CD14-positive monocyte (primary cell): ENCODE results near the gene MADCAM1. TPM values are rescaled to one million over a fixed set of nuclear protein-coding genes. Genes with fewer than 3 reads are reported as not detected.

Experiments used
- DNase-seq, 3 donors: peaks; one replicate each; pipeline ENCODE4 v3.0.0-alpha.2; 2011 to 2022
- H2AFZ ChIP-seq: 2 replicates; pipeline ENCODE4 v1.6.0; 2012; ENCODE audit warnings: mild to moderate bottlenecking, low read depth, low read length, inconsistent platforms; ENCODE audit not compliant: insufficient read depth, poor library complexity, severe bottlenecking
- H3K27ac ChIP-seq, 2 donors: 1 replicate in 1 of 2; 2 replicates in 1 of 2; pipeline ENCODE4 v1.5.1; 2012 to 2013; ENCODE audit warnings: low read length in 2 of 2, control low read depth in 1 of 2, inconsistent platforms in 1 of 2, low read depth in 1 of 2, mild to moderate bottlenecking in 1 of 2
- H3K27me3 ChIP-seq, 2 donors: one replicate each; pipeline versions ENCODE4 v1.6.0 to v1.6.1; 2011 to 2013; ENCODE audit warnings: low read length in 2 of 2; ENCODE audit not compliant: control insufficient read depth in 2 of 2, insufficient read depth in 2 of 2
- H3K36me3 ChIP-seq, 2 donors: replicated peaks in 1 of 2; 1 replicate in 1 of 2; 2 replicates in 1 of 2; pipeline versions ENCODE4 v1.5.1 to v1.6.1; 2012 to 2013; ENCODE audit warnings: low read length in 2 of 2, control low read depth in 1 of 2, inconsistent platforms in 1 of 2, mild to moderate bottlenecking in 1 of 2; ENCODE audit not compliant: insufficient read depth in 2 of 2, control insufficient read depth in 1 of 2
- H3K4me1 ChIP-seq, 2 donors: 1 replicate in 1 of 2; 2 replicates in 1 of 2; pipeline versions ENCODE4 v1.5.1 to v1.6.1; 2012 to 2013; ENCODE audit warnings: low read length in 2 of 2, control low read depth in 1 of 2, inconsistent platforms in 1 of 2, mild to moderate bottlenecking in 1 of 2, moderate library complexity in 1 of 2; ENCODE audit not compliant: insufficient read depth in 2 of 2, control insufficient read depth in 1 of 2
- H3K4me2 ChIP-seq: replicated peaks from 2 replicates; pipeline ENCODE3; 2012; ENCODE audit warnings: low read length, moderate library complexity, mild to moderate bottlenecking; ENCODE audit not compliant: poor library complexity, severe bottlenecking; ENCODE audit errors: extremely low read depth
- H3K4me3 ChIP-seq, 3 experiments: fragments of 200-600 bp in 1 of 3; sonication (generic) in 1 of 3; replicated peaks in 1 of 3; 1 replicate in 2 of 3; 2 replicates in 1 of 3; pipeline ENCODE4 v1.5.1; 2011 to 2013; ENCODE audit warnings: low read length in 3 of 3, mild to moderate bottlenecking in 3 of 3, control low read depth in 2 of 3, low read depth in 2 of 3, inconsistent platforms in 1 of 3, moderate library complexity in 1 of 3
- H3K79me2 ChIP-seq: 2 replicates; pipeline ENCODE4 v1.6.0; 2012; ENCODE audit warnings: mild to moderate bottlenecking, control low read depth, inconsistent platforms, low read length, moderate library complexity; ENCODE audit not compliant: insufficient read depth
- H3K9ac ChIP-seq: 2 replicates; pipeline ENCODE4 v1.6.0; 2017; ENCODE audit warnings: low read length, mild to moderate bottlenecking; ENCODE audit not compliant: insufficient read depth, poor library complexity, severe bottlenecking
- H3K9me3 ChIP-seq, 2 donors: replicated peaks in 1 of 2; 1 replicate in 1 of 2; 2 replicates in 1 of 2; pipeline versions ENCODE4 v1.5.1 to v1.6.1; 2012 to 2013; ENCODE audit warnings: low read length in 2 of 2, control low read depth in 1 of 2; ENCODE audit not compliant: control insufficient read depth in 1 of 2, insufficient read depth in 1 of 2
- H4K20me1 ChIP-seq: 2 replicates; pipeline ENCODE4 v1.6.0; 2012; ENCODE audit warnings: mild to moderate bottlenecking, low read length, control low read depth, moderate library complexity; ENCODE audit not compliant: insufficient read depth
- H3K27ac Mint-ChIP-seq, 7 donors: one replicate each; pipeline ENCODE4 v1.8.0; 2020; ENCODE audit warnings: mild to moderate bottlenecking in 7 of 7, mixed read lengths in 7 of 7, moderate library complexity in 6 of 7, inconsistent platforms in 2 of 7
- H3K27me3 Mint-ChIP-seq, 3 donors: one replicate each; pipeline ENCODE4 v1.8.0; 2021 to 2022; ENCODE audit warnings: low read depth in 3 of 3, mild to moderate bottlenecking in 3 of 3, mixed read lengths in 3 of 3, moderate library complexity in 3 of 3, inconsistent platforms in 1 of 3
- H3K36me3 Mint-ChIP-seq, 2 donors: one replicate each; pipeline ENCODE4 v1.8.0; 2020; ENCODE audit warnings: mixed read lengths in 2 of 2, inconsistent platforms in 1 of 2, mild to moderate bottlenecking in 1 of 2
- H3K4me1 Mint-ChIP-seq: one replicate; pipeline ENCODE4 v1.8.0; 2020; ENCODE audit warnings: mild to moderate bottlenecking, mixed read lengths
- H3K4me3 Mint-ChIP-seq, 2 donors: one replicate each; pipeline ENCODE4 v1.8.0; 2020; ENCODE audit warnings: mild to moderate bottlenecking in 2 of 2, mixed read lengths in 2 of 2, moderate library complexity in 1 of 2
- H3K9me3 Mint-ChIP-seq, 7 donors: one replicate each; pipeline ENCODE4 v1.8.0; 2020 to 2022; ENCODE audit warnings: mixed read lengths in 7 of 7, mild to moderate bottlenecking in 6 of 7, moderate library complexity in 6 of 7, inconsistent platforms in 2 of 7
- CTCF ChIP-seq: fragments of 200-600 bp; IDR thresholded peaks from one replicate; pipeline ENCODE4 v1.8.0; 2022; ENCODE audit warnings: antibody characterized with exemption, mild to moderate bottlenecking
- WGBS: methylation state at CpG from one replicate; pipeline ENCODE4 v1.1.5; 2013; ENCODE audit warnings: missing lambda C conversion rate; ENCODE audit not compliant: insufficient coverage; 5-methylcytosine and 5-hydroxymethylcytosine counted together
- intact Hi-C, 2 donors: fragments of 100-400 bp; cut with micrococcal nuclease; formaldehyde crosslinking; loops; one replicate each; pipeline versions ENCODE4 v1.15.0 to v1.15.1; 2023
- polyA plus RNA-seq, 3 donors: library from polyadenylated mRNA; depleted of rRNA in 1 of 3; unstranded in 2 of 3; stranded (reverse) in 1 of 3; fragments of 300-500 nt in 2 of 3; fragments of >200 nt in 1 of 3; fragmentation: Illumina TruSeq in 2 of 3; gene quantifications; 1 replicate in 2 of 3; 2 replicates in 1 of 3; pipeline ENCODE4 v1.2.3, GENCODE V29; 2012 to 2021

The MADCAM1 gene
- polyA plus RNA-seq, 3 donors, result 0.17 TPM; not detected in 2

- peak overlapping the region; percentile 79 for H3K4me2 ChIP-seq
Observed at GRCh38 chr19:511101-511851, 15.0 kb downstream of the MADCAM1 start.

More at GRCh38 chr19:511101-511851, 15.0 kb downstream of the MADCAM1 start:
- H3K9me3 Mint-ChIP-seq, result peaks cover 0 to 3% (median 0%) of the 10 kb centered on the region in 7 donors
- Histone ChIP-seq H3K4me1 (peaks cover 30 to 40% of the 10 kb centered on the region in 2 donors), H3K36me3 (peaks cover 0 to 5% of the 10 kb centered on the region in 2 donors), H2AFZ (peak overlapping the region; percentile 67), H3K4me3 (peak overlapping the region; percentile 2 to 72 (median 26)), H3K79me2 (peaks cover 14% of the 10 kb centered on the region), H3K27me3 (peaks cover 0 to 13% of the 10 kb centered on the region in 2 donors), H3K27ac (peak overlapping the region; percentile 40 to 71), H4K20me1 (peaks cover 25% of the 10 kb centered on the region), H3K9ac (peak overlapping the region; percentile 62), H3K9me3 (no peaks in the 10 kb centered on the region)
- WGBS, result 0% methylated on average over 20 of the region's 30 CpGs
- H3K36me3 Mint-ChIP-seq, result peaks cover 15 to 24% of the 10 kb centered on the region in 2 donors
- H3K27ac Mint-ChIP-seq, result peak overlapping the region; percentile 86 to 95 (median 90)
- peaks cover 8 to 17% (median 11%) of the 10 kb centered on the region in 3 donors for H3K27me3 Mint-ChIP-seq
- peak overlapping the region; percentile 76 to 86 for H3K4me3 Mint-ChIP-seq
- TF ChIP-seq CTCF, result no peak
- H3K4me1 Mint-ChIP-seq, result peaks cover 26% of the 10 kb centered on the region
- intact Hi-C loops, result no loop called here
- peak; percentile 67 to 84 (median 72) for DNase-seq
